WTC11 (cell line): ENCODE results near the gene FAM161B. TPM values are rescaled to one million over a fixed set of nuclear protein-coding genes. Genes with fewer than 3 reads are reported as not detected.

Experiments used
- ATAC-seq: fragments of 200-7000 bp; cut with Tn5 transposase; 2 replicates; pipeline ENCODE4 v1.10.0; 2021; ENCODE audit warnings: mild to moderate bottlenecking, moderate library complexity
- CTCF ChIA-PET: fragments of 300-600 bp; sonication (Branson Sonifier 250); formaldehyde crosslinking; loops from one replicate; lab custom pipeline; 2021; ENCODE audit warnings: antibody characterized with exemption; lab: Charles Lee
- POLR2A ChIA-PET: fragments of 350-600 bp; sonication (Branson Sonifier 250); formaldehyde crosslinking; loops from one replicate; lab custom pipeline; 2021; ENCODE audit warnings: antibody characterized with exemption; lab: Charles Lee
- DNase-seq: peaks from one replicate; pipeline ENCODE4 v3.0.0; 2021; ENCODE audit warnings: low spot score
- H3K27ac Mint-ChIP-seq: 2 replicates; pipeline ENCODE4 v1.8.0; 2021; ENCODE audit warnings: mixed read lengths
- H3K27me3 Mint-ChIP-seq: 2 replicates; pipeline ENCODE4 v1.8.0; 2021; ENCODE audit warnings: low read depth, mild to moderate bottlenecking, moderate library complexity, mixed read lengths
- H3K36me3 Mint-ChIP-seq: 2 replicates; pipeline ENCODE4 v1.8.0; 2021; ENCODE audit warnings: mixed read lengths
- H3K4me1 Mint-ChIP-seq: 2 replicates; pipeline ENCODE4 v1.8.0; 2022; ENCODE audit warnings: mixed read lengths
- H3K4me3 Mint-ChIP-seq: 2 replicates; pipeline ENCODE4 v1.8.0; 2021; ENCODE audit warnings: mild to moderate bottlenecking, moderate library complexity, mixed read lengths
- H3K9me3 Mint-ChIP-seq: 2 replicates; pipeline ENCODE4 v1.8.0; 2021; ENCODE audit warnings: mixed read lengths
- ATF1 ChIP-seq: sonication (generic); formaldehyde crosslinking; IDR thresholded peaks from 2 replicates; pipeline ENCODE4 v1.8.1; 2023; ENCODE audit warnings: mild to moderate bottlenecking, moderate library complexity, missing genetic modification reagents
- ATF3 ChIP-seq: sonication (generic); formaldehyde crosslinking; conservative IDR thresholded peaks from 2 replicates; pipeline ENCODE4 v1.8.1; 2022; ENCODE audit warnings: mild to moderate bottlenecking, missing genetic modification reagents
- ATF6 ChIP-seq: sonication (generic); formaldehyde crosslinking; IDR thresholded peaks from 2 replicates; pipeline ENCODE4 v1.8.1; 2023; ENCODE audit warnings: mild to moderate bottlenecking, missing genetic modification reagents
- ETV6 ChIP-seq: sonication (generic); formaldehyde crosslinking; IDR thresholded peaks from 2 replicates; pipeline ENCODE4 v1.8.1; 2022; ENCODE audit warnings: mild to moderate bottlenecking, missing genetic modification reagents
- FOXK1 ChIP-seq: sonication (generic); formaldehyde crosslinking; IDR thresholded peaks from 2 replicates; pipeline ENCODE4 v1.8.0; 2022; ENCODE audit warnings: mild to moderate bottlenecking, moderate library complexity, missing genetic modification reagents
- GRHL2 ChIP-seq: fragments of 250-450 bp; sonication (Bioruptor Pico); IDR thresholded peaks from 2 replicates; pipeline ENCODE4 v1.8.0; 2022; ENCODE audit warnings: mild to moderate bottlenecking, moderate library complexity; ENCODE audit not compliant: insufficient replicate concordance, severe bottlenecking
- GTF2I ChIP-seq: fragments of 250-450 bp; sonication (Bioruptor Pico); conservative IDR thresholded peaks from 2 replicates; pipeline ENCODE4 v1.4.0; 2021; ENCODE audit warnings: mild to moderate bottlenecking
- JUN ChIP-seq: sonication (generic); formaldehyde crosslinking; IDR thresholded peaks from 2 replicates; pipeline ENCODE4 v1.8.0; 2023; ENCODE audit warnings: mild to moderate bottlenecking, missing genetic modification reagents
- KAT7 ChIP-seq: sonication (generic); formaldehyde crosslinking; IDR thresholded peaks from 2 replicates; pipeline ENCODE4 v1.8.1; 2023; ENCODE audit warnings: missing genetic modification reagents, mild to moderate bottlenecking, borderline replicate concordance
- NFE2L1 ChIP-seq: sonication (generic); formaldehyde crosslinking; IDR thresholded peaks from 2 replicates; pipeline ENCODE4 v1.8.1; 2023; ENCODE audit warnings: missing genetic modification reagents
- OVOL2 ChIP-seq: fragments of 250-450 bp; sonication (Bioruptor Pico); IDR thresholded peaks from 2 replicates; pipeline ENCODE4 v1.9.0; 2021; ENCODE audit warnings: mild to moderate bottlenecking, borderline replicate concordance
- SOX15 ChIP-seq: fragments of 250-450 bp; sonication (Bioruptor Pico); IDR thresholded peaks from 2 replicates; pipeline ENCODE4 v1.9.0; 2021; ENCODE audit warnings: mild to moderate bottlenecking
- TEAD4 ChIP-seq: sonication (generic); formaldehyde crosslinking; IDR thresholded peaks from 2 replicates; pipeline ENCODE4 v1.8.0; 2022; ENCODE audit warnings: mild to moderate bottlenecking, missing genetic modification reagents
- USF1 ChIP-seq: sonication (generic); formaldehyde crosslinking; IDR thresholded peaks from 2 replicates; pipeline ENCODE4 v1.8.0; 2022; ENCODE audit warnings: mild to moderate bottlenecking, missing genetic modification reagents
- ZNF219 ChIP-seq: sonication (generic); formaldehyde crosslinking; IDR thresholded peaks from 2 replicates; pipeline ENCODE4 v1.8.0; 2023; ENCODE audit warnings: missing genetic modification reagents, mild to moderate bottlenecking, borderline replicate concordance
- ZNF263 ChIP-seq: sonication (generic); formaldehyde crosslinking; IDR thresholded peaks from 2 replicates; pipeline ENCODE4 v1.8.1; 2022; ENCODE audit warnings: low read depth, mild to moderate bottlenecking, moderate library complexity, missing genetic modification reagents
- ZNF317 ChIP-seq: sonication (generic); formaldehyde crosslinking; IDR thresholded peaks from 2 replicates; pipeline ENCODE4 v1.8.1; 2023; ENCODE audit warnings: low read depth, mild to moderate bottlenecking, moderate library complexity, missing genetic modification reagents, borderline replicate concordance
- ZNF396 ChIP-seq: fragments of 250-450 bp; sonication (Bioruptor Pico); IDR thresholded peaks from 2 replicates; pipeline ENCODE4 v1.8.0; 2021; ENCODE audit warnings: mild to moderate bottlenecking, moderate library complexity, borderline replicate concordance
- ZNF416 ChIP-seq: fragments of 250-450 bp; sonication (Bioruptor Pico); IDR thresholded peaks from 2 replicates; pipeline ENCODE4 v1.9.0; 2021; ENCODE audit warnings: mild to moderate bottlenecking, inconsistent platforms
- ZNF512 ChIP-seq: sonication (generic); formaldehyde crosslinking; IDR thresholded peaks from 2 replicates; pipeline ENCODE4 v1.8.1; 2022; ENCODE audit warnings: missing genetic modification reagents, borderline replicate concordance
- total RNA-seq: library from RNA; stranded (reverse); gene quantifications from 3 replicates; pipeline ENCODE4 v1.2.3, GENCODE V29; 2021
- TF ChIP-seq, protein P1 (sequence below): sonication (generic); formaldehyde crosslinking; IDR thresholded peaks from 2 replicates; pipeline ENCODE4 v1.8.1; 2022; ENCODE audit warnings: mild to moderate bottlenecking, moderate library complexity, missing genetic modification reagents
- TF ChIP-seq, protein P2 (sequence below): fragments of 200-600 bp; IDR thresholded peaks from 2 replicates; pipeline ENCODE4 v1.8.0; 2022; ENCODE audit warnings: antibody characterized with exemption
- TF ChIP-seq, protein P3 (sequence below): sonication (generic); formaldehyde crosslinking; IDR thresholded peaks from 2 replicates; pipeline ENCODE4 v1.8.1; 2022; ENCODE audit warnings: mild to moderate bottlenecking, missing genetic modification reagents, moderate library complexity, borderline replicate concordance

FAM161B gene
- total RNA-seq, 1 experiment from 2014 or later = 0.26 TPM

DNA sequence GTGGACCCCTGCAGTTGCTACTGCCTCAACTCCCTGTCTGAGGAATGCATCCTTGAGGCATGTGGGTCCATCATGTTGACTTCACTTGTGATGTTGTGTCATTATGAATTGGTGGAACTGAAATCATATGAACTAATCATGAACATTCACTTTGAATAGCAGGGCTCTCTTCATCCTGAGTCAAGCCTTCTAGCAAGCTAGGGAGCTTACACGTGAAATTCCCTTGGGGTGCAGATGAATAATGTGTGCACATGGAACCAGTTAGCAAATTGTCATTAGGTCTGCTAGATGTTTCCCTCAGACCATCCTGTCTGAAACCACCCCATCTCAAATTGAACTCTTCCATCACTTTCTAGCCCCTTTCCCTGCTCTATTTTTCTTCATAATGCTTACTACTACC, 3.8 kb upstream of the FAM161B start (continued):
- TF ChIP-seq, protein P1, sequence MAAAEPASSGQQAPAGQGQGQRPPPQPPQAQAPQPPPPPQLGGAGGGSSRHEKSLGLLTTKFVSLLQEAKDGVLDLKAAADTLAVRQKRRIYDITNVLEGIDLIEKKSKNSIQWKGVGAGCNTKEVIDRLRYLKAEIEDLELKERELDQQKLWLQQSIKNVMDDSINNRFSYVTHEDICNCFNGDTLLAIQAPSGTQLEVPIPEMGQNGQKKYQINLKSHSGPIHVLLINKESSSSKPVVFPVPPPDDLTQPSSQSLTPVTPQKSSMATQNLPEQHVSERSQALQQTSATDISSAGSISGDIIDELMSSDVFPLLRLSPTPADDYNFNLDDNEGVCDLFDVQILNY (CRISPR knock-in tag) = no peak
- TF ChIP-seq GTF2I (CRISPR knock-in tag) (no peak), NFE2L1 (CRISPR knock-in tag) (no peak), KAT7 (CRISPR knock-in tag) (no peak), ZNF263 (CRISPR knock-in tag) (no peak)

GRCh38 chr14:73945159-73945670, 4.7 kb downstream of the FAM161B start:
- Mint-ChIP-seq H3K27me3 (peaks cover 18% of the 10 kb centered on the region; the same call in 1 of the 2 replicates), H3K27ac (no peak overlapping the region), H3K36me3 (no peaks in the 10 kb centered on the region), H3K4me3 (no peak overlapping the region), H3K9me3 (no peaks in the 10 kb centered on the region), H3K4me1 (no peaks in the 10 kb centered on the region)
- no peak for TF ChIP-seq GRHL2 (CRISPR knock-in tag)
- TF ChIP-seq, protein P2, sequence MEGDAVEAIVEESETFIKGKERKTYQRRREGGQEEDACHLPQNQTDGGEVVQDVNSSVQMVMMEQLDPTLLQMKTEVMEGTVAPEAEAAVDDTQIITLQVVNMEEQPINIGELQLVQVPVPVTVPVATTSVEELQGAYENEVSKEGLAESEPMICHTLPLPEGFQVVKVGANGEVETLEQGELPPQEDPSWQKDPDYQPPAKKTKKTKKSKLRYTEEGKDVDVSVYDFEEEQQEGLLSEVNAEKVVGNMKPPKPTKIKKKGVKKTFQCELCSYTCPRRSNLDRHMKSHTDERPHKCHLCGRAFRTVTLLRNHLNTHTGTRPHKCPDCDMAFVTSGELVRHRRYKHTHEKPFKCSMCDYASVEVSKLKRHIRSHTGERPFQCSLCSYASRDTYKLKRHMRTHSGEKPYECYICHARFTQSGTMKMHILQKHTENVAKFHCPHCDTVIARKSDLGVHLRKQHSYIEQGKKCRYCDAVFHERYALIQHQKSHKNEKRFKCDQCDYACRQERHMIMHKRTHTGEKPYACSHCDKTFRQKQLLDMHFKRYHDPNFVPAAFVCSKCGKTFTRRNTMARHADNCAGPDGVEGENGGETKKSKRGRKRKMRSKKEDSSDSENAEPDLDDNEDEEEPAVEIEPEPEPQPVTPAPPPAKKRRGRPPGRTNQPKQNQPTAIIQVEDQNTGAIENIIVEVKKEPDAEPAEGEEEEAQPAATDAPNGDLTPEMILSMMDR = no peak
- TF ChIP-seq, protein P3, sequence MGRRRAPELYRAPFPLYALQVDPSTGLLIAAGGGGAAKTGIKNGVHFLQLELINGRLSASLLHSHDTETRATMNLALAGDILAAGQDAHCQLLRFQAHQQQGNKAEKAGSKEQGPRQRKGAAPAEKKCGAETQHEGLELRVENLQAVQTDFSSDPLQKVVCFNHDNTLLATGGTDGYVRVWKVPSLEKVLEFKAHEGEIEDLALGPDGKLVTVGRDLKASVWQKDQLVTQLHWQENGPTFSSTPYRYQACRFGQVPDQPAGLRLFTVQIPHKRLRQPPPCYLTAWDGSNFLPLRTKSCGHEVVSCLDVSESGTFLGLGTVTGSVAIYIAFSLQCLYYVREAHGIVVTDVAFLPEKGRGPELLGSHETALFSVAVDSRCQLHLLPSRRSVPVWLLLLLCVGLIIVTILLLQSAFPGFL (CRISPR knock-in tag) = no peak
- CTCF ChIA-PET = no interaction called here
- POLR2A ChIA-PET = no interaction called here
- DNase-seq (no peak), ATAC-seq (no peak)

DNA sequence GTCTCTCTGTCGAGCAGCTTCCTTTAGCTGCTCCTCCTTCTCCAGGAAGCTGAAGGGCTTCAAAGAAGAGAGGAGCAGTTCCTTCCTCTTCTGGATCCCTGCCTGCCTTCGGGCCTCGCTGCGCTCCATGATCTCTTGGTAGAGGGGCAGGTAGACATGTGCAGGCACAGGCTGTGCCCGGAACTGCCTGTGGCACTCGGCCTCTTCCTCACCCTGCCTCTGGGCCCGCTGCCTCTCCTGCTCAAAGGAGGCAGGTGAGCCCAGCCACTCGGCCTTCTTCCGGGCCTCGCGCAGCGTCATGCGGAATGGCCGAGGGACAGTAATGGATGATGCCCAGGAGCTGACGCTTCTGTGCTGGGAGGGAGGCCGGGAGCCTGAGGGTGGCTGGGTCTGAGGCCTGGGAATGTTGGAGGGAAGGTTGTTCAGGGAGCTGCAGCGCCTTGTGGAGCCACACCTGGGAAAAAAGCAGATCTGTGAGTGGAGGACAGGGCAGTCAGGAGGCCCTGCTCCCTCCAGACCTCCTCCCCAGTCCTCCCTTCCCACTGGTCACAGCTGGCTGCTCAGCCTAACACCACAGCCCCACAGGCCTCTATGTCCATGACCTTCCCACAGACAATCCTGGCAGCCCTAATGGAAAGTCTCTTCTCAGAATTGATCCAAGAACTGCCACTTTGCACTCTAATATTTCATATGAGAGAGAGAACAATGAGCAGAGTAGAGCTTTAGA, 5.3 kb downstream of the FAM161B start:
- H3K36me3 Mint-ChIP-seq = no peaks in the 10 kb centered on the region
- ATAC-seq (no peak), DNase-seq (no peak)
- H3K27ac Mint-ChIP-seq = no peak overlapping the region
- no peak overlapping the region for H3K4me3 Mint-ChIP-seq
- ChIA-PET CTCF (no interaction called here), POLR2A (no interaction called here)
- no peaks in the 10 kb centered on the region for H3K9me3 Mint-ChIP-seq
- H3K4me1 Mint-ChIP-seq = no peaks in the 10 kb centered on the region
- H3K27me3 Mint-ChIP-seq = peaks cover 18% of the 10 kb centered on the region; the same call in 1 of the 2 replicates
- TF ChIP-seq JUN (CRISPR knock-in tag) (no peak), ZNF512 (CRISPR knock-in tag) (no peak), OVOL2 (CRISPR knock-in tag) (no peak), ZNF416 (no peak), USF1 (no peak), TEAD4 (CRISPR knock-in tag) (no peak), ATF1 (CRISPR knock-in tag) (no peak), ETV6 (CRISPR knock-in tag) (no peak), ZNF396 (CRISPR knock-in tag) (no peak), FOXK1 (no peak), ATF6 (no peak), ZNF219 (CRISPR knock-in tag) (no peak), ZNF317 (no peak), SOX15 (no peak), ATF3 (CRISPR knock-in tag) (no peak)
